ENCODE measurements around the gene CCDC50.

CCDC50 gene

GRCh38 chr3:191352014-191352413 is 22.8 kb downstream of the CCDC50 start:
- no peak for DNase-seq

- DNase-seq: no peak
Measured at GRCh38 chr3:191353022-191353777, 24.0 kb downstream of the CCDC50 start.

GRCh38 chr3:191355406-191355805 is 26.2 kb downstream of the CCDC50 start:
- DNase-seq: no peak

GRCh38 chr3:191356631-191357439 is 27.6 kb downstream of the CCDC50 start:
- DNase-seq: no peak

- no peak for DNase-seq
Measured at GRCh38 chr3:191357909-191358308, 28.7 kb downstream of the CCDC50 start.

GRCh38 chr3:191358929-191359328 is 29.7 kb downstream of the CCDC50 start:
- DNase-seq: no peak

- no peak for DNase-seq
Measured at GRCh38 chr3:191360620-191361019, 31.4 kb downstream of the CCDC50 start.

GRCh38 chr3:191361456-191361855 is 32.3 kb downstream of the CCDC50 start:
- no peak for DNase-seq

- DNase-seq: no peak
Measured at GRCh38 chr3:191362037-191362436, 32.8 kb downstream of the CCDC50 start.

GRCh38 chr3:191362524-191363090 is 33.4 kb downstream of the CCDC50 start:
- no peak for DNase-seq

- no peak for DNase-seq
Measured at GRCh38 chr3:191363221-191363620, 34.0 kb downstream of the CCDC50 start.

- no peak for DNase-seq
Measured at GRCh38 chr3:191366675-191367074, 37.5 kb downstream of the CCDC50 start.

- DNase-seq: no peak
Measured at GRCh38 chr3:191368755-191369615, 39.8 kb downstream of the CCDC50 start.

- no peak for DNase-seq
Measured at GRCh38 chr3:191369616-191370010, 40.4 kb downstream of the CCDC50 start.

GRCh38 chr3:191372122-191372521 is 42.9 kb downstream of the CCDC50 start:
- no peak for DNase-seq

GRCh38 chr3:191373327-191373726 is 44.1 kb downstream of the CCDC50 start:
- DNase-seq: no peak

GRCh38 chr3:191376516-191377141 is 47.4 kb downstream of the CCDC50 start:
- no peak for DNase-seq

- DNase-seq: no peak
Measured at GRCh38 chr3:191378142-191378812, 49.1 kb downstream of the CCDC50 start.

- DNase-seq: no peak
Measured at GRCh38 chr3:191379446-191379845, 50.3 kb downstream of the CCDC50 start.

GRCh38 chr3:191380001-191380400 is 50.8 kb downstream of the CCDC50 start:
- no peak for DNase-seq

GRCh38 chr3:191381303-191381702 is 52.1 kb downstream of the CCDC50 start:
- DNase-seq: no peak

GRCh38 chr3:191382661-191383060 is 53.5 kb downstream of the CCDC50 start:
- no peak for DNase-seq
